GM12801 (cell line): ENCODE results near the gene SLC10A7.

ENCODE experiments used
- TF ChIP-seq, protein P1 (sequence below): IDR thresholded peaks from one replicate; pipeline ENCODE4 v1.5.1; 2011; ENCODE audit warnings: control low read depth; ENCODE audit not compliant: insufficient read length; ENCODE audit errors: extremely low read depth

The SLC10A7 gene

DNA sequence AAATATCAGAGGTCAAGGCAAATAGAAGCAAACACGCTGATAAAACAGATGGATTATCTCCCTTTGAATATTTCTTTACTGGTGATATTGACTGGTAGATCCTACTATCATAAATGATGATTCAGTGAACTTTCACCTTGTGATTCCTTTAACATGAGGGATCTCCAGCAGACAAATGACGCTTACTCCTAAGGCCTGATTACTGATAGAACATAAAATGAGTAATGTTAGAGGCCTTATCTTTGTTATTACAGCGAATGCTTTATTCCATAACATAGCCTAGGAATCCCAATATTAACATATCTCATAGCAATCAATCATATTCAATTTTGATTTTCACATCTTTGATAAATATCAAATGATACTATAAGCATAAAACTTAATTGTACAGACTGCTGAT lies 152.3 kb downstream of the SLC10A7 start:
- TF ChIP-seq, protein P1, sequence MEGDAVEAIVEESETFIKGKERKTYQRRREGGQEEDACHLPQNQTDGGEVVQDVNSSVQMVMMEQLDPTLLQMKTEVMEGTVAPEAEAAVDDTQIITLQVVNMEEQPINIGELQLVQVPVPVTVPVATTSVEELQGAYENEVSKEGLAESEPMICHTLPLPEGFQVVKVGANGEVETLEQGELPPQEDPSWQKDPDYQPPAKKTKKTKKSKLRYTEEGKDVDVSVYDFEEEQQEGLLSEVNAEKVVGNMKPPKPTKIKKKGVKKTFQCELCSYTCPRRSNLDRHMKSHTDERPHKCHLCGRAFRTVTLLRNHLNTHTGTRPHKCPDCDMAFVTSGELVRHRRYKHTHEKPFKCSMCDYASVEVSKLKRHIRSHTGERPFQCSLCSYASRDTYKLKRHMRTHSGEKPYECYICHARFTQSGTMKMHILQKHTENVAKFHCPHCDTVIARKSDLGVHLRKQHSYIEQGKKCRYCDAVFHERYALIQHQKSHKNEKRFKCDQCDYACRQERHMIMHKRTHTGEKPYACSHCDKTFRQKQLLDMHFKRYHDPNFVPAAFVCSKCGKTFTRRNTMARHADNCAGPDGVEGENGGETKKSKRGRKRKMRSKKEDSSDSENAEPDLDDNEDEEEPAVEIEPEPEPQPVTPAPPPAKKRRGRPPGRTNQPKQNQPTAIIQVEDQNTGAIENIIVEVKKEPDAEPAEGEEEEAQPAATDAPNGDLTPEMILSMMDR, result no peak

DNA sequence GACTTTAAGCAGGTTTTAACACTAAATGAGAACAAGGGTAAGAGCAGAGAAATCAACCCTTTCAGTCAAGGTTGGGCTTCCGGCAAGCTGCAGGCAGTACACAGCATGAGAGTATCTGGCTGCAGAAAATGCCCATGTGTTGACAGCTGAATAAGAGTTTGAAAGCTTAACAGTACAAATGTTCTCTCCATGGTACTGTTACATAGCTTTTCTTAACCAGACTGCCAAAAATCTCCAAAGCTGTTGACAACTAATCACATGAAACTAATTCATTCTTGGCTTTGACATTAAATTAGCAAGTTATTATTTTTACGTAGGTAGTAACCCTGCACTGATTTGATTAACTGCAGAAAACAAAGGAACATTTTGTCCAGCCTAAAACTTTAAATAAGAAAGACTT lies 153.5 kb downstream of the SLC10A7 start:
- TF ChIP-seq, protein P1, result no peak

DNA sequence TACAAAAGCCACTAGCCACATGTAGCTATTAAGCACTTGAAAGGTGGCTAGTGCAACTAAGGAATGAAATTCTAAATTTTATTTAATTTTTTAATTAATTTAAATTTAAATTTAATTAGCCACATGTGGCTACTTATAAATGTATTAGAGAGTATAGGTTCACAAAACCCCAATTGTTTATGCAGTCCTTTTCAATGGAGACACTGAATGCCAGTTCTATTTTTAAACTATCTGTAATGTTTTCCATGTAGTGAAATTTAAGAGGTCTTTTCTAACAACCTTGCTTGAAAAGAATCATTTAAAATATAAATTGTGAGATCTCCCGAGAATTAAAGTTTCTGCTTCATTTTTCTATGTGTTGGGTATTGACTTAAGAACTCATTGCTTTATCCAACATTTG lies 154.4 kb downstream of the SLC10A7 start:
- TF ChIP-seq, protein P1, result no peak

DNA sequence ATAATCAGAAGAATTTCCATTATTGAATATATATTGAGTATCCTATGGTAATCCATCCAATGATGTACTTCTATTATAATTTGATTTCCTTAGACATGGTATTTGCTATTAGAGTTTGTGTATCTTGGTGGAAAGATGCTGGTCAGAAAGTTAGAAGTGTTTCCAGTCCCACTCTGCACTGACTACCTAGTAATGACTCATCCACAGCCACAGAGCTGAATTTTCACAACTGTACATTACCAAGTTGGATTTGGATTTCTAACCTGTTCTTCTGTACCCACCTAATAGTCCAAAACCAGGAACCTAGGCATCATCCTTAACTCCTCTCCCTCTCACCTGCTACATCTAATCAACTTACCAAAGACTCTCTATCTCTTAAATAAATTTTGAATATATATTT lies 162.0 kb downstream of the SLC10A7 start:
- TF ChIP-seq, protein P1, result no peak

DNA sequence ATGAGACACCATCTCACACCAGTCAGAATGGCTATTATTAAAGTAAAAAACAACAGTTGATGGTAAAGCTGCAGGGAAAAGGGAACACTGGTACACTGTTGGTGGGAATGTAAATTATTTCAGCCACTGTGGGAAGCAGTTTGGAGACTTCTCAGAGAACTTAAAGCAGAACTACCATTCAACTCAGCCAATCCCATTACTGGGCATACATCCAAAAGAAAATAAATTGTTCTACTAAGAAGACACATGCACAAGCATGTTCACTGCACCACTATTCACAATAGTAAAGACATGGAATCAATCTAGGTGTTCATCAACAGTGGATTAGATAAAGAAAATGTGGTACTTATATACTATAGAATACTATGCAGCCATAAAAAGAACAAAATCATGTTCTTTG lies 172.4 kb downstream of the SLC10A7 start:
- TF ChIP-seq, protein P1, result no peak

DNA sequence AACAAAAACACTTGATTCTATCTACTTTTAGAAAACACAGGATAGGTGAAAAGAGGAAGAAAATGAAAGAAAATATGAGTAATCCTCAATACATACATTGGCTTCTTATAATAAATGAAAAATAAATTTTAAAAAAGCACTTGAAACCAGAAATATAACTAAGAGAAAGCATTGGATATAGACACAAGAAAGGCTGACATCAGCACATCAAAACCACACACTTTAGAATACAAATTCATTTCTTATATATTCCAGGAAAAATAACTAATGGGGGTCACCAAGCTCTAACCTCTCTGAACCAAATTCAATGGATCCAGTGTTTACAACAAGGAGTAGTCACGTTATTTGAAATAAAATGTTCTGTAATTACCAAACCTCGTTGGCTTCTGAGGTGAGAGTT lies 173.9 kb downstream of the SLC10A7 start:
- TF ChIP-seq, protein P1, result no peak

DNA sequence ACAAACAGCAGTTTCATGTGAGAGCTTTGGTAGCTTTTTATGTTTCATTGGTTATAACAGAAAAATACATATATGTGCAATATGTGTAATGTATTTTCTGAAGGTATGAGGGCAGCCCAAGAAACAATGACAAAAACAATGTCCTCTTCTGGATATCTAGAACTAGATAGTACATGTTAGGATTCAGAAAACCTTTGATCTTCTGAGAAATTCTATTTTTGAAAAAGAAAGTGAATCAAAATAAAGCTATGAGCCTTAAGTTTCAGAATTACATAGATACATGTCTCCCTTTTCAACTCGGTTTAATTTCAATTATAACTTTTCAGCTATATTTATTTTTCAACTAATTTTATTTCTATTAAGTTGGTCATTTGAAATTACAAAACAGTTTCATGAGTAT lies 175.5 kb downstream of the SLC10A7 start:
- TF ChIP-seq, protein P1, result no peak

DNA sequence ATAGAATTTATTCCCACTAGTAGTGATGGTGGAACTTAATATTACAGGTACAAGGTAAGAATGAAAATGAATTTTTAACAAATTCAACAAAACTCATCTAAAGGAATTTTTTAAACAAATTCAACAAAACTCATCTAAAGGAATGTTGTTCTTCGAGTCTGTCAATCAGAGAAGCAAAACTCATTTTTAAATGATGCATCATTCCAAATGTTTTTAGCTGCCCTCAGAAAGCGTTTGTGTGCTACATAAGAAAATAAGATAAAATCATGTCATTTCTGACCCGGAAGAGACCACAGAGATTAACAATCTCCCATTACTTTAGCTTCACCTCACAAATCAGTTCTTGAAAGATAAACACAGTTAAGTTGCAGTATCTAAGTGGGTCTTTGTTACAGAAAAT lies 178.0 kb downstream of the SLC10A7 start:
- TF ChIP-seq, protein P1, result no peak
